Kidney (tissue), 14 donors: ENCODE results near the gene FYCO1. TPM values are rescaled to one million over a fixed set of nuclear protein-coding genes. Genes with fewer than 3 reads are reported as not detected.

ENCODE experiments used
- DNase-seq, 5 donors: peaks; one replicate each; pipeline ENCODE4 v3.0.0-alpha.2; 2013 to 2020
- FAIRE-seq: peaks from 2 replicates; lab custom pipeline; 2012; peaks lifted over from hg19 to GRCh38; lab: Jason Lieb, UNC
- H3K27ac ChIP-seq, 2 donors: one replicate each; pipeline ENCODE4 v1.7.0; 2013; ENCODE audit warnings: low read depth in 2 of 2, low read length in 2 of 2, inconsistent platforms in 1 of 2
- H3K27me3 ChIP-seq: one replicate; pipeline ENCODE4 v1.7.1; 2013; ENCODE audit warnings: low read length, inconsistent platforms; ENCODE audit not compliant: control insufficient read depth, insufficient read depth
- H3K36me3 ChIP-seq, 3 donors: one replicate each; pipeline versions ENCODE4 v1.7.0 to v1.7.1; 2013; ENCODE audit warnings: low read length in 3 of 3, control low read depth in 1 of 3, inconsistent platforms in 1 of 3; ENCODE audit not compliant: insufficient read depth in 3 of 3, control insufficient read depth in 2 of 3
- H3K4me1 ChIP-seq, 3 donors: one replicate each; pipeline versions ENCODE4 v1.7.0 to v1.7.1; 2013; ENCODE audit warnings: low read length in 3 of 3, inconsistent platforms in 1 of 3, low read depth in 1 of 3; ENCODE audit not compliant: control insufficient read depth in 2 of 3, insufficient read depth in 2 of 3
- H3K4me3 ChIP-seq, 3 donors: one replicate each; pipeline versions ENCODE4 v1.7.0 to v1.8.1; 2013; ENCODE audit warnings: low read length in 3 of 3, control low read depth in 1 of 3, inconsistent platforms in 1 of 3
- H3K9ac ChIP-seq, 3 donors: one replicate each; pipeline versions ENCODE4 v1.7.0 to v1.7.1; 2013; ENCODE audit warnings: low read length in 3 of 3, control low read depth in 1 of 3, inconsistent platforms in 1 of 3
- H3K9me3 ChIP-seq, 3 donors: one replicate each; pipeline versions ENCODE4 v1.7.0 to v1.7.1; 2013; ENCODE audit warnings: low read length in 3 of 3, control low read depth in 1 of 3, inconsistent platforms in 1 of 3; ENCODE audit not compliant: control insufficient read depth in 2 of 3, insufficient read depth in 1 of 3
- intact Hi-C: fragments of 100-400 bp; cut with DNase I; formaldehyde crosslinking; loops from one replicate; pipeline ENCODE4 v1.11.1; 2022
- polyA plus RNA-seq: library from polyadenylated mRNA; stranded (reverse); fragments of 350-450 nt; fragmentation: Illumina TruSeq; extraction: RNeasy Lipid Tissue Mini Kit (QIAGEN cat#74804); gene quantifications from one replicate; pipeline ENCODE4 v1.2.3, GENCODE V29; 2014; ENCODE audit warnings: low read depth, low replicate concordance; ENCODE audit not compliant: insufficient read depth
- total RNA-seq: library from RNA; stranded (reverse); fragmentation: NEBNext Ultra II Directional; extraction: Animal tissue kit (Norgen Biotek cat#: 25700); gene quantifications from one replicate; pipeline ENCODE4 v1.2.1, GENCODE V29; 2021
- TF ChIP-seq, protein P1 (sequence below): IDR thresholded peaks from 3 replicates; pipeline ENCODE4 v1.5.1; 2012; ENCODE audit warnings: mild to moderate bottlenecking, moderate library complexity, borderline replicate concordance; ENCODE audit not compliant: insufficient read depth; ENCODE audit errors: extremely low read depth
- donor health status: control.
- donor health status: control.
- donor health status: control.
- donor health status: control.
- donor health status: control.
- donor health status: DM: yes; HTN: yes; CAD: no.
- donor health status: Normal renal cell carcinoma (clear cell type).

FYCO1 gene
- total and polyA plus RNA-seq, 2 donors from 2014 or later = 11.1 to 39.1 TPM

DNA sequence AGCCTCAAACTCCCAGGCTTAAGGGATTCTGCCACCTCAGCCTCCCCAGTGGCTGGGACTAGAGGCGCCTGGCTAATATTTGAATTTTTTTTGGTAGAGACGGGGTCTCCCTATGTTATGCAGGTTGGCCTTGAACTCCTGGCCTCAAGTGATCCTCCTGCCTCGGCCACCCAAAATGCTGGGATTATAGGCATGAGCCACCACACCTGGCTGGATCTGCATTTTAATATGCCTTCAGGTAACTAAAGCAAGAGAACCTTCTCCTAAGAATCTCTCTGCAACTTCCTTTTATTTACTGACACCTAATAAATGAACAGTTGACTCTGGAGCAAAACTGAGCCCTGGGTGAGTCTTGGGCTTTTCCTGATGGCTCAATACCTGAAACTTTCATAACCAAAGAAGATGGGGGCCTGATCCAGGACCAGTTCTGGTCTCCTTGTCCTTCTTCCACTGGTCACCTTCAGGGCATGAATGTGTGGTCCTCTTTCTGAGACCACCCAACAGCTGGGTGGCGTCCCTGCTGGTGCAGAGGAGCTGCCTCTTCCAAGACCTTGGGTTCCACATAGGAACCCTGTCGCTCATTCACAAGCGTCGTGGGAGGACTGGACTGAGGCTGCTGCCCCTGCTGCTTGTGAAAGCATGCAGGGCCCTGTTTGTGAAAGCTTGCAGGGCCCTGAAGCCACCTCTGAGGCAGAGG is 81.1 kb downstream of the FYCO1 start:
- H3K27me3 ChIP-seq = no peaks in the 10 kb centered on the region
- no peak overlapping the region for H3K27ac ChIP-seq
- no peaks in the 10 kb centered on the region for H3K36me3 ChIP-seq
- H3K4me1 ChIP-seq = no peaks in the 10 kb centered on the region
- TF ChIP-seq, protein P1, sequence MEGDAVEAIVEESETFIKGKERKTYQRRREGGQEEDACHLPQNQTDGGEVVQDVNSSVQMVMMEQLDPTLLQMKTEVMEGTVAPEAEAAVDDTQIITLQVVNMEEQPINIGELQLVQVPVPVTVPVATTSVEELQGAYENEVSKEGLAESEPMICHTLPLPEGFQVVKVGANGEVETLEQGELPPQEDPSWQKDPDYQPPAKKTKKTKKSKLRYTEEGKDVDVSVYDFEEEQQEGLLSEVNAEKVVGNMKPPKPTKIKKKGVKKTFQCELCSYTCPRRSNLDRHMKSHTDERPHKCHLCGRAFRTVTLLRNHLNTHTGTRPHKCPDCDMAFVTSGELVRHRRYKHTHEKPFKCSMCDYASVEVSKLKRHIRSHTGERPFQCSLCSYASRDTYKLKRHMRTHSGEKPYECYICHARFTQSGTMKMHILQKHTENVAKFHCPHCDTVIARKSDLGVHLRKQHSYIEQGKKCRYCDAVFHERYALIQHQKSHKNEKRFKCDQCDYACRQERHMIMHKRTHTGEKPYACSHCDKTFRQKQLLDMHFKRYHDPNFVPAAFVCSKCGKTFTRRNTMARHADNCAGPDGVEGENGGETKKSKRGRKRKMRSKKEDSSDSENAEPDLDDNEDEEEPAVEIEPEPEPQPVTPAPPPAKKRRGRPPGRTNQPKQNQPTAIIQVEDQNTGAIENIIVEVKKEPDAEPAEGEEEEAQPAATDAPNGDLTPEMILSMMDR = no peak
- FAIRE-seq = no peak
- no peak overlapping the region for H3K9ac ChIP-seq
- intact Hi-C loops = no loop called here
- no peaks in the 10 kb centered on the region for H3K9me3 ChIP-seq
- no peak overlapping the region for H3K4me3 ChIP-seq
- DNase-seq = no peak

DNA sequence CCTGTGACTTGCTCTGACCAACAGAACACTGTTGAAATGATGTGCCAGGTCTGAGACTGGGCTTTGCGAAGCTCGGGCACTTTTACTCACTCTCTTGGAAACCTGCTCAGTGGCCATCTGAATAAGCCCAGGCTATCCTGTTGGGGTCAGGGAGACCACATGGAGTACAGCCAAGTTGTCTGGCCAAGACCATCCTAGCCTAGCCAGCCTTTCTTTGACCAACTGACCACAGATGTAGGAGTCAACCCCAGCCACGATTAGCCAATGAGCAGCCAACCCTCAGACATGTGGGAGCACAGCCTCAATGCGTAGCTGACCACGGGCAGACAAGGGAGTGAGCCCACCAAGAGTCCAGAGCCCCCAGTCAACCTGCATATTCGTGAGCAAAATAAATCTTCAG is 83.2 kb downstream of the FYCO1 start:
- Histone ChIP-seq H3K9me3 (no peaks in the 10 kb centered on the region), H3K27me3 (no peaks in the 10 kb centered on the region), H3K4me3 (no peak overlapping the region), H3K36me3 (no peaks in the 10 kb centered on the region), H3K27ac (no peak overlapping the region), H3K9ac (no peak overlapping the region), H3K4me1 (no peaks in the 10 kb centered on the region)
- DNase-seq (no peak), FAIRE-seq (no peak)
- intact Hi-C loops = no loop called here
- TF ChIP-seq, protein P1 = no peak

DNA sequence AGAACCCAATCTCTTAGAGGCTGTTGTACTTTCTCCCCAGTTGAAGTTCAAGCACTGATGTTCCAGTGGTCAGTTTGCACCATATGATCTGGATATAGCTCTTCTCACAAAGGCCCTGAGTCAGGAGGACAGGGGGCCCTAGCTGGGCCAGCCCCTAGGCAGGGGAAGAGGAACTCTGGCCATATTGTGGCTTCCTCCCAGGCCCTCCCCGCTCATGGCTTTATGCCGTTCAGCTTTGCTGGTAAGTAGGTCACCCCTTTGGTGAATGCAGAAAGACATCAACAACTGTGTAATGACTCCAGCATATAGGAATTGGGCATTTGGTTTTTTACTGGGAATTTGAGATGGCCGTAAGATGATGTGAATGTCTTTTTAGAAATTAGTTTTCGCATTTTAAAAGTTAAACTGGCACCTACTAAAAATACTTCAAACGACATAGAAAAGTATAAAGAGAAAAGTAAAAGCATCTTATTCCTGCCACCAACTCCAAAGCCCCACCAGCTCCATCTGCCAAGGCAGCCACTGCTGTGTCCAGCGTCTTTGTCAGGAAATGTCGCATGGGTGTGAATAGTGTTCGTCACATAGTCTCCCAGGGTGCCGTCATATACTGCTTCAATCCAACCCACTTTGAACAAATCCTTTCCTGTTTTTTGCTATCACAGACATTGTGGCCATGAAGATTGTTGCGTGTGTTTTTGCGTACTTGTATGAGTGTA is 84.0 kb downstream of the FYCO1 start:
- H3K4me1 ChIP-seq = no peaks in the 10 kb centered on the region
- no peak overlapping the region for H3K4me3 ChIP-seq
- H3K27me3 ChIP-seq = no peaks in the 10 kb centered on the region
- H3K27ac ChIP-seq = no peak overlapping the region
- intact Hi-C loops = no loop called here
- FAIRE-seq (no peak), DNase-seq (no peak)
- no peaks in the 10 kb centered on the region for H3K9me3 ChIP-seq
- H3K36me3 ChIP-seq = no peaks in the 10 kb centered on the region
- TF ChIP-seq, protein P1 = no peak
- H3K9ac ChIP-seq = no peak overlapping the region
